HG03097 (cell line): ENCODE data around the gene EIF2A.

Source experiments
- ATAC-seq: cut with Tn5 transposase; IDR thresholded peaks from one replicate; pipeline ENCODE4 v1.9.1; 2021; ENCODE audit not compliant: unreplicated experiment, low FRiP score

The EIF2A gene

DNA sequence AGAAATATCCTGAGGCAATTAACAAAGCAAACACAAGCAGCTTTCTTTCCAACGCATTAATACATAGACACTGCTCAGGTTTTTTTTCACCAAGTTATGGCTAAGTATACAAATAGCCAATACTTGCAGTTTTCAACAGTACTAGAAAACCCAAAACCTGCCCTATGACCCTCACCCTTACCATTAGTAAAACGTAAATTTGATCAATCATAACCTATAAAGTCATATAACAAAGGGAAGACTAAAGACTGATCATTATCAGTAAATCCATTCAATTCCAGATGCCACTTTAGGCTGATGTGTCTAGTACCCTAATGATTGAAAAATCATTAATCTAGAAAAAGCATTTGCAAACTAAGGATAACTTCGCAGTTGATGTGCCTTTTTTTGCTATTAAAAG is 3.5 kb upstream of the EIF2A start:
- no peak for ATAC-seq

DNA sequence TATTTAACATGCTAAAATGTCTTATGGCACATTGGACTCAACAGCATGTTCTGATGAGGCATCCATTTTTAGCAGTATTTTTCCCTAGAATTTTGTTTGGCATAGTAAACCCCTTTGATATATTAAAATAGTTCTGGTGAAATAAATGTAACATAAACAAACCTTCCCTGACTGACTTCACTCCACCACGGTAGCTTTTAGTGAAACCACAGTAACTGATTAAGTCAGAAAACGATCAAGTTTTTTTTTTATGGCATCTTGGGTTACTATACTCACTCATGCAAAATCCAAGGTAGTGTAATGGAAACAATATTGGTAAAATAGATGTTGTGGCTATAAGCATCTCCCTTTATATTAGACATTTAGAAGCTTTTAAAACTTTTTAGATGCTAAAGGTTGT is 3.1 kb upstream of the EIF2A start:
- ATAC-seq = no peak

DNA sequence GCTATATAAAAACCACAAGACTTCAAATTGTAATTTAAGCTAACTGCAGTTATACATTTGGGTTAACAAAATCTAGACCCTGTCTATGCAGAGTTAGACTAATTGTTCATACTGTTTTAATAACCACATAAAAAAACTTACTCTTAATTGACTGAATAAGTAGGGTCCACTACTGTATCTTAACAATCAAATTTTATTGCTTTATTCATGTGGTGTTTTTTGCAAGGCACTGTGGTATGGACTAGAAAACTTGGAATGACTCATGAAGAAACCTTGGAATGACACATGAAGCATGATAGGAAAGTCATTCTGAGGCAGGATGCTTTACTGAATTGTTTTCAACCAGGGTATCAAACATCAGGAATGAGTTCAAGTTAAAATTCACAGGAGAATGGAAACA is 2.5 kb upstream of the EIF2A start:
- ATAC-seq = no peak

DNA sequence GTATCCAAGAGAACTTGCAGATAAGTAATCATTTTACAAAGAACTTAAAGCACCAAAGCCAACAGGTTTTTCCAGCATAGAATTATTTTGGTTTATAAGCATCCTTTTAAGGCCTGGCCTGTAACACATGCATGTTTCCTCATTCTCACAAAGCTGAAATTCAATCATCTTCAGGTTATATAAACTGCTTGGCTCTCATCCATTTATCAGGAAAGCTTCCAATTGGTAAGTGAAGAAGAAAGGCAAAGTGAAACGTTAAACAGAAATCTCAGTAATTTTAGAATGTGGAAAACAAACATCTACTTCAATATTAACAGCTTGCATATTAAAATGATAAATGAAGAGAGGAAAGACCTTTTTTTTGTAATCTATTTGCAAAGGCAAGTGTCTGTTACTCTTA is 1.9 kb upstream of the EIF2A start:
- ATAC-seq = no peak

DNA sequence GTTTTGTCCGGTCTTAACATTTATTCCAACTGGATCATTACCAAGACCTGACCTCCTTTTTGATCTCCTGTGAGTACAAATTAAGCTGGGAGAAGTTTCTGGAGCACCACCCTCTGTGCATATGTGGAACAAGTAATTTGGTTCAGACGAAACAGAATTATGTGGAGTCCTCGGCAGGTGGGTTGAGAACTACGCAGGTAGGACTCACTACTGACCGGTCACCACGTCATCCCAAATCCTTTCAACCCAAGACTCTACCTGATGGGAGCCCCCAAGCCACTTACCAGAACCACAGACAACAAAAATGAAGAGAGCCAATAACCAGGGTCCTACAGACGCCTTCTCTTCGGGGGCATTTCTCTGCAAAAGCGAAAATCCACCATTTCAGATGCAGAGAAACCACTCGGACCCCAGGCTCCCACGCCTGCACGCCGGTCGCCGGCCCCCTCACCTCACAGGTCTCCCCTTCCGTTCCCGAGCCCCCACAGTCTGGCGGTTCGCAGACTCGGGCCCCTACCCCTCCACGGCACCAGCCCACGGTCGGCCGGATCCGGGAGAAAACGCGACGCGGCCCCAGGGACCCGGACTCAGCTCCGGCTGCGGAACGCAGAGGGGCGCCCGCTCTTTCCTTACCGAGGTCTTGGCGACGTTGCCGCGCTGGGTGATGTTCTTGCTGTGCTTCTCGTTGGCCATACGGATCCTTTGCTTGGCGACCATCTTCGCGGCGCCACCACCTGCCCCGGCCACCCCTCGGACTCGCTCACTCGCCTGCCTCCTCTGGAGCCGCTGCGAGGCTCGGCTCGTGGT is 965 bp upstream of the EIF2A start:
- ATAC-seq = no peak

DNA sequence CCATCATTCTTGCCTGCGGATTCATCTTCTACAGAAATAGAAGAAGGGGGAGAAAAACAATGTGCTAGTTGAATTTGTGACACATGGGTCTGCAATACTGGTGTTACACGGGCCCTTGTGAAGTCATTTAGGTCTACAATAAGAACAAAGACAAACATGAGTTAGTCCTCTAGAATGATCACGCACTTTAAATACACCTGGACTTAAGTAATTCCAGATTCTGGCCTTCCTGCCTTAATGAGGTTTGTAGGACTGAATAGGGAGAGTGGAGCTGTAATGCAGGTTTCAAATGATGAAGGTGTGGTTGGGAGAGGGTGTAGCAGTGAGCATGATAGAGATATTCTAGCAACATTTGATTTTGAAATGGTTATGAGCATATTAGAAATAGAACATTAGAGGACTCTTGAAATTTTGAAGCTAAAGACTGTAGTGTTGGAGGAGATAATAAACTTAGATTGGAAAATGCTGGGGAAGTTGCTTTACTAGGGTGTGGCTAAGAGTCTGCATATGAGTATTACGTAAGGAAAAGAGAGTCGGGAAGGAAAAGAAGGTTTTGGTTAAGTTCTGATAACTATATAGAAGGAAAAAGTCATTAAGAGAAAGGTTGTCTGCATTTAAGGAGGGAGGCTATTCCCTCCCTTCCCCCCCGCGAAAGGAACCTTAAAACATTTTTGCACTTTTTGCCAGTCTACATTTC is 606 bp downstream of the EIF2A start:
- ATAC-seq = no peak

DNA sequence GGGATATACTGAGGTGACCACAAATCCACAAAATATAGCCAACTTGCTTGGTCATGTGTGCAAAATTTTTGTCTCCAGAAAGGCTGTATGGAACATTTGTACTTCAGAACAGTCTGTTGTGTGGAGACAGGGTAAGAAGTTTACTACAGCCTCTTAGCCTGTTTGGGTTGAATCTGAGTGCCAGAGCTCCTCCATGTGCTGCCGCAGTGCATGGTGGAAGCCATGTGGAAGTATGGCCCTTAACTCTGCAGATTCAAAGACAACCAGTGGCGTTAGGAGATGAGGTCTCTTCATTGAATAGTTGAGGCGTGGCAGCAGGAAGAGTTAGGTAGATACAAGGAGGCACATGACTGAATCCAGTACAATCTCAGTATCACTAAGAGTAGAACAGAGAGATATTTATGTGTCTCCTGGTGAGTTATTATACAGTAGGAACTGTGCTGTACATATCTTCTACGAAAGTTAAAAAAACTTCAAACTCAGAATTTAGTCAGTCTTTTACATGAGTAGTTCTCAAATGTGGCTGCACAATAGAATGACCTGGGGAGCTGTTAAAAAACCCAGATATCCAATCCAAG is 9.4 kb downstream of the EIF2A start:
- no peak for ATAC-seq

DNA sequence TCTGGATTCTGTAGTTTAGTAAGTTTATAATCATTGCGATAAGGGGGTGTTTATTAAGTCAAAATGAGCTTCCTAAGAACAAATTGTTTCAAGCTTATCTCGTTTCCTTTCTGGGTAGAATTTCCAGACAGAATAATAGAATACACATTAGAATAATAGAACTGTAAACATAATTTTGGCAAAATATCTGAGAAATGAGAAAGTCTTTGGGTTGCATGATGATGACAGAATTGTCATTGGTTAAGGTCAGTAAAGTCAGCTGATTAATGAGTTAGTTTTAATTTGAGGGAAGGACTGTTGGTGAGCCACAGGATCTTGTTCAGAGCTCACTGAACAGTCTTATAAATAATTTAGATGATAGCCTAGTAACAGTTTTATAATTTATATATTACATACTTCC is 10.2 kb downstream of the EIF2A start:
- ATAC-seq = no peak

DNA sequence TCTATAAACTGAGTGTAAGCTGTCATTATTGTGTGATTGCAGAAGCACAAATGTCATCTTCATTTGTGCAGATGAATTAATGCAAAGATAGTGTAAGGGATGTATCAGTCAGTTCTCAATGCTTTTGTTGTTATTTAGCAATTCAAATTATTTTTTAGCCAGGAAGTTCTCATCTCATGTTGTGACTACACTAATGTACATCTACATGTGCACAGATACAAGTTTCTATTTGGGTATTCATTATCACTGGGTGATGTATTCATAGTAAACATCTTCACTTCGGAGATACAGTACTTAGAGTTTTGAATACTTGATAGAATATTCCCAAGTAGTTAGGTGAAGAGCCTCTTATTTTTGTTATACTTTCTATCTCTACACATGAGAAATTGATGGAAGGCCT is 11.1 kb downstream of the EIF2A start:
- ATAC-seq = no peak

DNA sequence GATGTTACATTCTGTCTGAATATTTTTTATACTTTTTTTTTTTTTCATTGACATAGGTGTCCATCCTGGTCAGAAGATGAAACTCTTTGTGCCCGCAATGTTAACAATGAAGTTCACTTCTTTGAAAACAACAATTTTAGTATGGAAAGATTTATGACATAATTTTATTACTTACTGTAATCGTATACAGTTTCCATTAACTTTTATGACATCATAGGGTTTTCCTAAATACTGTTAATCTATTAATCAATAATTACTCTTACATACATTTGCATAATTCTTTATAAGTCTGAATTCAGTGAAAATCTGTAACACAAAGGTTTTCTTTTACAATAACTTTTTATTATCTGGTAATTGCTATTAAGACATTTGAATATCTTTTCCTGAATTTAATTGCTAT is 17.7 kb downstream of the EIF2A start:
- ATAC-seq = no peak

DNA sequence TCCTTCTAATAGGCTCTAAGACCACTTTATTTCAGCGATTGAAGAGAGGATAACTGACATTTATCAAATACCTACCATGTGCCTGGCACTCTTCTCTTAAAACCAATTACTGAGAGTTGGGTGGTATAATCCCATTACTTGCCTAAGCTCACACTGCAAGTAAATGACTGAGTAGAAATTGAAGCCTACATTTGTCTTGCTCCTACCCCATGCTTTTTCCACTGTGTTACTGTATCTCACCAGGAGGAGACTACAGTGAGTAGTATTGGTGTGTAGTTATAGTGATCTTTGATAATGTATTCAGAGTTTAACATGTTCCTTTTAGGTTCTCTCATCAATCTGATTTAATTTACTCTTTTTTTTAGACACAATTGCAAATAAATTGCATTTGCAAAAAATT is 20.7 kb downstream of the EIF2A start:
- ATAC-seq = no peak

DNA sequence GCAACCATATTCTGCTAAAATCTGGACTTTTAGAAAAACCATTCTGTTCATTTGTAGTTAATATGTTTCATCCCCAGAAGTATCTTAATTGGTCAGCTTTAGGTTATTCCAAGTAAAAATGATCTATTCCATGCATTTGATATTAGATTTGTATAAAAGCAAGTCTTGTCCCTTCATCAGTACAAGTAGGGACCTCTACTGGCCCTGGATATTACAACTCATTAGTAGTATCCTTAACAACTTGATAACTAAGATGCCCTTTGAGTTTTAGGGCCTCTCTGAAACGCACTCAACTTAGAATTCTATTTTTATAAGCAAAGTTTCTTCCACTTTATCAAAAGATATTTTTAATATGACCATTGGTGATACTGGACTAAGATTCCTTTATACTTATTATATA is 31.3 kb downstream of the EIF2A start:
- ATAC-seq = no peak

DNA sequence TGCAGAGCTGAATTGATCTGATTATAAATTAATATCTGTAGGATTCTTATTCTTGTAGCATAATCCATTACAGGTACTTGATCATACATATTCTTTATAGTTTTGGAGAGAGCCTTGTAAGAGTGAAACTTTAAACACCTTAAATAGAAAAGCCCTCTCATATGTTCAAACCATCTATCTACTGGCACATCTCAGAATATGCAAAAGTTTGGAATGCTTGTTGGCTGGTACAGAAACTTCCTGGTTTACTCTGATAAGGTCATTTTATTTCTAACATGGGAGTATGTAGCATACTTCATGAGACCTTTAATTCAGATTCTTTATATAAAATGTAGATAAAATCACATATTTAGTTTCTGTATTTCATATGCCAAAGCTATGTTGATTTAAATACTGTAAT is 34.6 kb downstream of the EIF2A start:
- ATAC-seq = no peak

DNA sequence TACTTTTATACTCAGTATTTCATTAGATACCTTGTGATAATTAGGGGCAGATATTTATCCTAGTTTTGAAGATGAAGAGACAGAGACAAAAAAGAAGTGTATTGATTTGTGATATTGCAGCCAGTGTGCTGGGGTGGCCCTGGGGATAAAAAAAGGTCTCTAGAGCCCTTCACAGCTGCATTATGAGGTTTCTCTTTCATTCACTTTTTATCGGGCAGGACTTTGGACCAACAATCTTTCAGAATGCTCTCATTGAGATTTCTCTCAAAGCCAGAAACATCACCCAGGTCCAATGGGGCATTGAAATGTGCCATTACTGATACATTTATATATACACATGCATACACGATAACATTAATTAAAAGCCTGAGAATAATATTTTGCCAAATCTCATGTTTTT is 36.0 kb downstream of the EIF2A start:
- peak; percentile 46 for ATAC-seq

DNA sequence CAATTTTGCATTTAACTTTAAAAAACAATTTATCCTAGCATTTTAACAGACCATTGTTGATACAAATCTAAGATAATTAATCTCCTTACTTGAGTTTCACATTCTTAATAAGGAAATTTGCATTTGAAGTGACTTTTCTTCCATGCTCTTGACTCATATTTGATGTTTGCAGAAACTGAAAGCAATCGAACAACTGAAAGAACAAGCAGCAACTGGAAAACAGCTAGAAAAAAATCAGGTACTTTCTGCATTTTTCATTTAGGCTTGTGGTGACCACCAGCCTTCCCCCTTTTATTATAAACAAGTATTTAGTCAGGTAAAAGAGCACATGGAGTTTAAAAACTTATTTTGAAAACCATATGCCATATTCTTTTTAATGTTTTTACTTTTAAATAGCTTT is 36.4 kb downstream of the EIF2A start:
- peak; percentile 29 for ATAC-seq

DNA sequence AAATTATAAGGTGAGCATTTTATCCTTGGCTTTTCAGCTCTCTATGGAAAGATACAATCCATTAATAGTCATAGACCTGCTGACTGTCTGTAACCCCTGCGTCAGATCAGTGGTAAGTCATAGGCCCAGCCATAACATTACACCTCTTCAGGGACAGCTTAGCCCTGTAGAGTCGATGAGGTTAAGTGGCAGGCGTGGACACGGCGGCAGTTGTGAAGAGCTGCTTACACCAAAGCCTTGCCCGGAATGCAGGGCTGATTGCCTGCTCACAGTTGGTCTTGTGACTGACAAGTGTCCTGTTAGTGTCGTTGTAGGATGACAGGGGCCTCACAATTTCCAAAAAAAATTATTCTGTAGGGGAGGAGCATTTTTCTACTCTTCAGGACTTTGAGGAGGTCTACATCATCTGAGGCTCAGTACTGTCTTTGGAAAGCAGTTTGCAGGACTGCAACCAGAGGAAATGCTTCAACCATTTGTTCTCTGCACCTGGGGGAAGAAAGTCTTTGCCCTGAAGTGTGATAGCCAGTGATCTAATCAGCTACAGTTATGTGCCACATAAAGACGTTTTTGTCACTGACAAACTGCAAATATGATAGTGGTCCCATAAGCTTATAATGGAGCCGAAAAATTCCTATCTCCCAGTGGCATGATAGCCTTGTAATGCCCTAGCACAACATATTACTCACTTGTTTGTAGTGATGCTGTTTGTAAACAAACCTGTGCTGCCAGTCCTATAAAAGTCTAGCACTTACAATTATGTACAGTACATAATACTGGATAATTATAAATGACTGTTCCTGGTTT is 41.6 kb downstream of the EIF2A start:
- no peak for ATAC-seq

DNA sequence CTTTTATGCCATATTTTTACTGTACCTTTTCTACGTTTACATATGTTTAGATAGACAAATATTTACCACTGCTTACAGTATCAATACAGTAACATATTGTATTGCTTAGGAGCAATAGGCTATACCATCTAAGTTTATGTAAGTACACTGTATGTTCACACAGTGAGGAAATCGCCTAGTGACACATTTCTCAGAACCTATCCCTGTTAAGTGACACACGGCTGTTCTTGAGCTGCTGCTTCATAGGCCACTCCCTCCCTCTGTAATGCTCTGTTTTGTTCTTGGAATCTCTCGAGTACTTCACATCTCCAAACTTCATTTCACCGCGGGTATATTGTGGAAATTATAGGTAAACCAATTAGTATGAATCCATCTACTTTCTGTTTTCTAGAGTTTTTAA is 43.2 kb downstream of the EIF2A start:
- ATAC-seq = no peak

DNA sequence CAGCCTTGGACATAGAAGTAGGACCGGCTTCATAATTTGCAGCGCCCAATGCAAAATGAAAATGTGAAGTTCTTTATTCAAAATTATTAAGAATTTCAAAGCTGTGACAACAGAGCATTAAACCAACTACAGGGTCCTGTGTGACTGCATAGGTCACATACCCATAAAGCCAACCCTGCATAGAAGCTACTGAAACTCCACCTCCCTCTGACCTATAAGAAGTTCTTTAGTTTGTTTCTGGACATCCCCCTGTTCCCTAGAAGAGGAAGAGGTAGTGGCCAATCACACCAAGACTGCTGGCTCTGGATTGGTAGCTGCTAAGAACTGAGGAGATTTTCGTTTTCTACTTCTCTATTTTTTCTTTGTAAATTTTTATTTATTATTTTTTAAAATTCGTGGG is 47.6 kb downstream of the EIF2A start:
- no peak for ATAC-seq

DNA sequence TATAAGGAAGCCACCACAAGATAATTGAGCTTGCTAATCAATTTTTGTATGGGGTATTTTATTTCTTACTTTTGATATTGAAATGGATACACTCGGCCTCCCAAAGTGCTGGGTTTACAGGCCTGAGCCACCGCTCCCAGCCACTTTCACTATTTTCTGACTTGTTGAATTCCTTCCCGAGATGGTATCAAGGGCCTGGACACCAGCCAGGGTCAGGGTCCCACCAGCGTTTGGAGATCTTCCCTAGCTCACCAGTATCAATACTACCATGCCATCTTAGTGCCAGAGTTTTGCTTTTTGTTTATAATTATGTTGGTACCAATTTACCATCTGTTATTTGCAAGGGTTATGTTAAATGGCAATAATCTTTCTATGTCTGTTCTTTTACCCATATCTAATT is 51.1 kb downstream of the EIF2A start:
- ATAC-seq = no peak

DNA sequence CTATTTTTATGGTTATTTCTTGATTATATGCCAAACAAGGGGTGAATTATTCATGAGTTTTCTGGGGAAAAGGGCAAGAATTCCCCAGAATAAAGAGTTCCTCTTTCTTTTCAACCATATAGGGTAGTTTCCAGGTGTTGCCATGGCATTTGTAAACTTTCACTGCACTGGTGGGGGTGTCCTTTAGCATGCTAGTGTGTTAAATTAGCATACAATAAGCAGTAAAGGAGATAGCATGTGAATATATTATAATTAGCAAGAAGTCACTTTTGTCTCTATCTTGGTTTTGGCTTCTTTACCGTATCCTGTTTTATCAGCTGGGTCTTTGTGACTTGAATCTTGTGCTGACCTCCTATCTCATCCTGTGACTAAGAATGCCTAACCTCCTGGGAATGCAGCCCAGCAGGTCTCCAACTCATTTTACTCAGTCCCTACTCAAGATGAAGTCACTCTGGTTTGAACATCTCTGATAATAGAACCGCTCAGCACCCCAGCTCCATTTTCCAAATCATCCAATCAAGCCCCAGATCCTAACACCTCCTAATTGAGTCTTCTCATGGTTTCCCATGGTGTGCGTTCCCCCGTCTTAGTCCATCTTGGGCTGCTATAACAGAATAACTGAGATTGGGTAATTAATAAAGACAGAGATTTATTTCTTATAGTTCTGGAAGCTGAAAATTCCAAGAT is 53.2 kb downstream of the EIF2A start:
- no peak for ATAC-seq
